HG03139 (cell line): ENCODE measurements around the gene COG4.

Experiments used
- ATAC-seq: cut with Tn5 transposase; IDR thresholded peaks from one replicate; pipeline ENCODE4 v1.9.1; 2021; ENCODE audit not compliant: unreplicated experiment

COG4 gene

DNA sequence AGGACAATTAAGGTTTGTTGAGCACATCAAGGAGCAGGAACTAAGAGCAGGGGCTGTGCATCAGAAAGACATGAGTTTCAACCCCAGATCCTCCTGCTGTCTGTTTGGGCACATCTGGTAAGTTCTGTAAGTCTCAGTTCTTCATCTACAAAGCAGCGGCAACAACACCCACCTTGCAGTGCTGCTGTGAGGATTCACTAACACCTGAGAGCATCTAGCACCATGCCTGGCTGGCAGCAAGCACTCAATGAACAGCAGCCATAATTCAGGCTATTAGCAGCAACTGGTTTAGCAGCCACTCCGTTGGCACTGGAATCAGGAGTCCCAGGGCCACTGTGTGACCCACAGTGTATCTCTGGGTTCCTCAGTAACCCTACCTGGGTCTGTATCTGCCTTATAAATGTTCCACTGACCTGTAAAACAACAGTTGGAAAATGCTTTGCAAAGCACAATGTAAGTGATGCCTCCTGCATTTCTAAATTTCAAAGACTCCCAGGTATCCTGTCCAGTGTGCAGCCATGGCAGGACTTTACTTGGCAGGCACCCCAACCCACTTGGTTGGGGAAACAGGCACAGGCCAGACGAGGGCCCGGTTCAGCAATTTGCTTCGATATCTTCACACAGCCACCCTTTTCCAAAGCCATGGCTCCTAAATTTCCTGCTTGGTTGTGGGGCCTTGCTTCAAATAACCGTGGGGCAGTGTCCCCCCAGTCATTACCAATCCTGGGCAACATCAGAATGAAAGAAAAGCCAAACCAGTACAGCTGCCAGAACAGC, 88.7 kb downstream of the COG4 start:
- no peak for ATAC-seq

DNA sequence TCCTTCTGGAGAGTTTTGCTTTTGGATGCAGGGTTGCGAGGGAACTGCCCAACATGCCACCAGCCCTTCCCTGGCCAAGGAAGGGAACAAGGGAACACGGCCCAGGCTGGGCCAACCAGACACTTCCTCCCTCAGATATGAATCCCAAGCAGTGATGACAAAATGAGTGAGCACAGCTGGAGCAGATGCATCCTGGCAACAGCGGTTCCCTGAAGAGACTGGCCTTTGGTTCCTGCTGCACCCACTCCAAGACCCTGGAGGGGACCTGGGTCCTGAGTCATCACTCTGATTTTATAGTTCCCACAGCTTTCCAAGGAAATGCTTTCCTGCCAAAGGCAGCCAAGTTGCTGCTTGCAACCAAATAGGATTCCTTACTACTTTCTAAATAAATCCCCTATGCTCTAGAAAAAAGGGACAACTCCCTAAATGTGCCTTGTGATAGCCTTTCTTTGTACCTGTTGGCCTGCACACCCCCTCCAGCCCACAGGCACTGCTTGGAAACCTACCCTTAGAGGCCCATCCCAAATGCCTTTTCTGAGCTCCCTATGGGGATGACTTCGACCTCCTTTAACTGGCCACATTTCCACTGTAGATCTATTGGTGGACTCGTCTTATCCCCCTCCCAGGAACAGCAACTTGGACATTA, 89.8 kb downstream of the COG4 start:
- no peak for ATAC-seq

DNA sequence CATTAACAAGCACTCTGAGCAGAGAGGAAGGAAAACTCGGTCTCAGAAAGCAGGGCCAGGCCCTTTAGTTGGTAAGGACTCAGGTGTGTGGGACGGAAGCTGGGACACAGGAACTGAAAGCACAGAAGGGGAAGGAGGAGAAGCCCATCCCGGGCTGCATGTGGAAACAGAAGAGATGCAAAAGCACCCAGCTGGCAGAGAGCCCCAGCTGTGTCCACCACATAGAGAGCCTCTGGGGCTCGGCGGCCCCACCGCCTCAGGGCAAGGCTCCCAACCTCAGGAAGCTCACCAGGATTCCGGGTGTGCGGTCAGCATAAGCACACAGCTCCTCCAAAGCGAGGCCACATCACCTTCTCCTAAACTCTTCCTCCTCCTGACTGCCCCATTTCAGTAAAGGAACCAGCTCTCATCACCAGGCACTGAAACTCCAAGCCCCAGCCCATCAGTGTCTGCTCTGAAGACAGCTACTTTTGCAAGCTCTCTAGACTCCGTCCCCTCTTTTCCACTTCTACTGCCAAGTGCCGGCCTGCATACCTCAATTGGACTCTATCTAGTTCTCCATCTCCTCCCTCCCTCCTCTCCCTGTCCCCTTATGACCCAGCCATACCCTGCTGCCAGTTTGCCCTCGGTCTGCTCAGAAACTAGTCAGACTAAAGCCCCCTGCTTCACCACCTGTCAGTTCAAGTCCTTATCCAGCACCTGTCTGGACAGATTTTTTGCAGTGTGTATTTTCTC, 90.5 kb downstream of the COG4 start:
- no peak for ATAC-seq

DNA sequence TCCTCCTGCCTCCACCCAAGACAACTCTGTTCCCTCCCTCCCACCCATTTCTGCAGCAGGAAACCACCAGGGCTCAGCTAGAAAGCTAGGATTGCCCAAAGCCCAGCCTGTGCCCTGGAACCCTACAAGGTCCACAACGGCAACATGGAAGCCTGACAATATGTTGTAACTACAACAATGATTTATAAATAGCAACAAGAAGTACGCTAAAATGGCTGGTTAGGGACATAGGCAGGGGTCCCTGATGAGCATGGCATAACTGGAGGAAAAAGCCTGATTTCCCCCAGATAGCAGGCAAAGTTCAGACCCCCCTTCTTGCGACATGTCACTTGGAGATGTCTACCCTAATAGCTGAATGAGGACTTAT, 91.0 kb downstream of the COG4 start:
- no peak for ATAC-seq

DNA sequence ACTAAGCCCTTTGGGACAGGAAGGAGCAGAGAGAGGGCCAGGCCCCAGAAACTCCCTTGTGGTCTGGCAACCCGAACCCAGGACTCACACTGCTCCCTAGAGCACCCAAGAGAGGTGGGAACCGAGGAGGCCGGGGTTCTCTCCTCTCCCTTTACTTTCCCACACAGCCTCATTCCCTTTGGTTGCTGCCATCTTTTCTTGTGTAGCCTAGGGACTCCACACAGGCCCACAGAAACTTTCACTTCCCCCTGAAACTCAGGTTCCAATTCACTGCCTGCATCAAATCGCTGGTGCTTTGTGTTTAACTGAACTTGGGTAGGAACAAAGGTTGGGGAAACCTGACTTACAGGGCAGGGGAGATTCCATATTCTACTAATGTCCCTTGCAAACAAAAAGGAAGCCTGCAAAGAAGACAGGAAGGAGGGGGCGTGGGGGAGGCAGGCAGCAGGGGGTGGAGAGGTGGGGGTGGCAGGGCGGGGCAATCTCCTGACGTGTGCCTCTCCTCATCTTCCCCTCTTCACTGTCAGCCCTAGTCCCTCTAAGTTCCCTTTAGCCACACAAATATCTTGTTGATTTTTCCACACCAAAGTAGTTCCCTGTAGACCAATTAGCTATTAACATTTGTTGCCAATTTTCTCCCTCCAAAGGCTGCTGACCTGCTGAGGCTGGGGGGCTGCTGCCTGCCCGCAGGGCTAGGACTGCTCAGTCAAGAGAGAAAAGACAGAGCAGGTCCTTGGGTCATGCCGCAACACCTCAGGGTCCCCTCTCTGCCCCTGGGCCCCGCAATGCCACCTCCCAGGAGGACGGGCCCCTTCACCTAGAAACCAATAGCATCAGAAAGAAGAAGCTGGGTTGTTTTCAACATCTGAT, 92.5 kb downstream of the COG4 start:
- peak; percentile 34 for ATAC-seq
